IMR-90 (cell line): ENCODE results near the gene SLC44A1.

Experiments
- CHD1 ChIP-seq: IDR thresholded peaks from 2 replicates; pipeline ENCODE4 v1.6.1; 2012; ENCODE audit warnings: low read depth, low read length, improper control_type of control experiment
- CTCF ChIP-seq: conservative IDR thresholded peaks from 2 replicates; pipeline ENCODE4 v1.5.1; 2012; ENCODE audit warnings: mild to moderate bottlenecking, low read depth, low read length, improper control_type of control experiment
- FOS ChIP-seq: fragments of 150-350 bp; IDR thresholded peaks from 2 replicates; pipeline ENCODE4 v1.6.1; 2016; ENCODE audit warnings: low read depth, low read length
- MAZ ChIP-seq: IDR thresholded peaks from 2 replicates; pipeline ENCODE4 v1.6.1; 2012; ENCODE audit warnings: low read depth, mild to moderate bottlenecking, low read length, improper control_type of control experiment, moderate library complexity, borderline replicate concordance
- MXI1 ChIP-seq: IDR thresholded peaks from 2 replicates; pipeline ENCODE4 v1.6.1; 2012; ENCODE audit warnings: low read depth, mild to moderate bottlenecking, low read length, moderate library complexity, borderline replicate concordance
- NFE2L2 ChIP-seq: fragments of 150-350 bp; IDR thresholded peaks from 2 replicates; pipeline ENCODE4 v1.6.1; 2016; ENCODE audit warnings: low read depth, mild to moderate bottlenecking, low read length
- POLR2A ChIP-seq: IDR thresholded peaks from 2 replicates; pipeline ENCODE4 v1.6.1; 2012; ENCODE audit warnings: mild to moderate bottlenecking, low read depth, low read length
- RAD21 ChIP-seq: IDR thresholded peaks from 2 replicates; pipeline ENCODE4 v1.6.1; 2012; ENCODE audit warnings: low read length, improper control_type of control experiment
- RCOR1 ChIP-seq: IDR thresholded peaks from 2 replicates; pipeline ENCODE4 v1.6.1; 2012; ENCODE audit warnings: mild to moderate bottlenecking, low read length, improper control_type of control experiment; ENCODE audit not compliant: insufficient replicate concordance
- RFX5 ChIP-seq: IDR thresholded peaks from 2 replicates; pipeline ENCODE4 v1.8.0; 2012; ENCODE audit warnings: low read depth, mild to moderate bottlenecking, low read length, moderate library complexity
- SMC3 ChIP-seq: fragments of 150-350 bp; IDR thresholded peaks from 2 replicates; pipeline ENCODE4 v1.6.1; 2016; ENCODE audit warnings: low read depth, mild to moderate bottlenecking, antibody characterized with exemption, low read length, moderate library complexity

- TF ChIP-seq CHD1 (no peak), SMC3 (no peak), CTCF (no peak), MAZ (no peak), MXI1 (no peak), NFE2L2 (no peak), RCOR1 (no peak), RAD21 (no peak), POLR2A (no peak), RFX5 (no peak), FOS (no peak)
These were observed 46.0 kb downstream of the SLC44A1 start for GRCh38 chr9:105290418-105290817.
